ENCODE measurements around the gene SLC6A13.

The SLC6A13 gene

DNA sequence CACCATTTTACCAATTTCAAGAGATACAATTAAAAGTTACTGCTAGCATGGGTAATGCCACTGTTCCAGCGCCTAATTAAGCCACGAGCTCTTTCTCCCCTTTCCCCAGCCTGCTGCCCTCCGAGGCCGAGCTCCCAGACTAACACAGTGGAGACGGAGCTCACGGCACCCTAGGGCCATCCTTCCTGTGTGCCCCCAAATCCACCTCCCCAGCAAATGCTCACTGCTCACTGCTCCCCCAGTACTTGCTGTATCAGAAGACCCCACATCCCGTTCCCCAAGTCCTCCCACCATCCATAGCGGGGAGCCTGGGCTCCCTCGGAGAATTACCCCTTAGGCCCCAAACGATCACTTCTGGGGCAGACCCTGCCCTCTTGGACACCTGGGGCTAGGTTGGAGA, 91.4 kb downstream of the SLC6A13 start:
- Mint-ChIP-seq H3K27ac (no peak overlapping the region), H3K4me1 (ENCODE audit: low read depth in 2 of 2) (peaks cover 0 to 12% of the 10 kb centered on the region in 2 donors), H3K9me3 (no peaks in the 10 kb centered on the region), H3K27me3 (peaks cover 53 to 85% of the 10 kb centered on the region in 2 donors), H3K4me3 (no peak overlapping the region), H3K36me3 (ENCODE audit: insufficient read depth) (peaks cover 2% of the 10 kb centered on the region)
- no peak for DNase-seq
- ATAC-seq (replicated peaks) = no peak
